ENCODE data around the gene CYP8B1.

CYP8B1 gene

DNA sequence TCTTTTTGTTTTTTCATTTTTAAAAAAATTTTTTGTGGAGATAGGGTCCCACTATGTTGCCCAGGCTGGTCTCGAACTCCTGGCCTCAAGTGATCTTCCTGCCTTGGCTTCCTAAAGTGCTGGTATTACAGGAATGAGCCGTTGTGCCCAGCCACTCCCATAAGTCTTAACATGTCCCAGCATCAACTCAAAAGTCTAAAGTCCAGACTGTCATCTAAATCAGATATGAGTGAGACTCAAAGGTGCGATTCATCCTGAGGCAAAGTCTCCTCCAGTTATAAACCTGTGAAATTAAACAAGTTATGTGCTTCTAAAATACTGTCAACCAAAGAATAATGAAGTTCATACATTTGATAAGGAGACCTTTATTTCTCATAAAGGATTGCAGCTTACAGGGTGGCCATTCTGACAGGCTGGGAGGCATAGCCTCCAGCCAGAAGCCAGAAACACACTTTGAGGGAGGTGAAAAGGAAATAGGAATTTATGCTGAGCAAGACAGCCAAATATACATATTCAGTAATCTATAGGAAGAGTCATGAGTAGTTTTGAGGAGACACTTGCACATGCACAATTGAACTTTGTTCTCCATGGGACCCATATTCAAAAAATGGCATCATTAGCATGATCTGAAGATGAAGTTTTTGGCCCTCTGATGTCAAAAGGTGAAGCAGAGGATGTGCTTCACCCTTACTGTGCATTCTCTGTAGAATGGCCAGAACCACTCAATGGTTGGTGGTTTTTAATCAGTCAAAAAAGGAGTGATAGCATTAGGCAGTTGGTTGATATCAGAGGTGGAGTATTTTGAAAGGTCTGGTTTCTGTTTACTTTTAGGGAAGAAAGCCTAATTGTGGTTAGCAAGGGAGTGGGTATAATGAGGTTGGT lies 19.3 kb upstream of the CYP8B1 start (continued):
- TF ChIP-seq HOXA7 (CRISPR knock-in tag; IDR thresholded peaks at IDR 0.05; ENCODE audit: borderline replicate concordance): no peak
- TF ChIP-seq ZNF555 (tag by site-specific recombination; conservative IDR thresholded peaks at IDR 0.05): no peak
- TF ChIP-seq ZNF48 (tag by site-specific recombination; IDR thresholded peaks at IDR 0.05): no peak
- peak; percentile 86 for TF ChIP-seq WT1 (tag by site-specific recombination; IDR thresholded peaks at IDR 0.05)
- TF ChIP-seq, protein P1, sequence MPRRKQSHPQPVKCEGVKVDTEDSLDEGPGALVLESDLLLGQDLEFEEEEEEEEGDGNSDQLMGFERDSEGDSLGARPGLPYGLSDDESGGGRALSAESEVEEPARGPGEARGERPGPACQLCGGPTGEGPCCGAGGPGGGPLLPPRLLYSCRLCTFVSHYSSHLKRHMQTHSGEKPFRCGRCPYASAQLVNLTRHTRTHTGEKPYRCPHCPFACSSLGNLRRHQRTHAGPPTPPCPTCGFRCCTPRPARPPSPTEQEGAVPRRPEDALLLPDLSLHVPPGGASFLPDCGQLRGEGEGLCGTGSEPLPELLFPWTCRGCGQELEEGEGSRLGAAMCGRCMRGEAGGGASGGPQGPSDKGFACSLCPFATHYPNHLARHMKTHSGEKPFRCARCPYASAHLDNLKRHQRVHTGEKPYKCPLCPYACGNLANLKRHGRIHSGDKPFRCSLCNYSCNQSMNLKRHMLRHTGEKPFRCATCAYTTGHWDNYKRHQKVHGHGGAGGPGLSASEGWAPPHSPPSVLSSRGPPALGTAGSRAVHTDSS (tag by site-specific recombination; IDR thresholded peaks at IDR 0.05): no peak
- TF ChIP-seq, protein P2, sequence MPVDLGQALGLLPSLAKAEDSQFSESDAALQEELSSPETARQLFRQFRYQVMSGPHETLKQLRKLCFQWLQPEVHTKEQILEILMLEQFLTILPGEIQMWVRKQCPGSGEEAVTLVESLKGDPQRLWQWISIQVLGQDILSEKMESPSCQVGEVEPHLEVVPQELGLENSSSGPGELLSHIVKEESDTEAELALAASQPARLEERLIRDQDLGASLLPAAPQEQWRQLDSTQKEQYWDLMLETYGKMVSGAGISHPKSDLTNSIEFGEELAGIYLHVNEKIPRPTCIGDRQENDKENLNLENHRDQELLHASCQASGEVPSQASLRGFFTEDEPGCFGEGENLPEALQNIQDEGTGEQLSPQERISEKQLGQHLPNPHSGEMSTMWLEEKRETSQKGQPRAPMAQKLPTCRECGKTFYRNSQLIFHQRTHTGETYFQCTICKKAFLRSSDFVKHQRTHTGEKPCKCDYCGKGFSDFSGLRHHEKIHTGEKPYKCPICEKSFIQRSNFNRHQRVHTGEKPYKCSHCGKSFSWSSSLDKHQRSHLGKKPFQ (tag by site-specific recombination; IDR thresholded peaks at IDR 0.05): no peak
- no peak for TF ChIP-seq MZF1 (tag by site-specific recombination; IDR thresholded peaks at IDR 0.05; ENCODE audit: borderline replicate concordance)
- TF ChIP-seq, protein P3, sequence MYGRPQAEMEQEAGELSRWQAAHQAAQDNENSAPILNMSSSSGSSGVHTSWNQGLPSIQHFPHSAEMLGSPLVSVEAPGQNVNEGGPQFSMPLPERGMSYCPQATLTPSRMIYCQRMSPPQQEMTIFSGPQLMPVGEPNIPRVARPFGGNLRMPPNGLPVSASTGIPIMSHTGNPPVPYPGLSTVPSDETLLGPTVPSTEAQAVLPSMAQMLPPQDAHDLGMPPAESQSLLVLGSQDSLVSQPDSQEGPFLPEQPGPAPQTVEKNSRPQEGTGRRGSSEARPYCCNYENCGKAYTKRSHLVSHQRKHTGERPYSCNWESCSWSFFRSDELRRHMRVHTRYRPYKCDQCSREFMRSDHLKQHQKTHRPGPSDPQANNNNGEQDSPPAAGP (tag by site-specific recombination; IDR thresholded peaks at IDR 0.05): peak; percentile 95
- TF ChIP-seq ZNF660 (tag by site-specific recombination; IDR thresholded peaks at IDR 0.05): no peak
- no peak for TF ChIP-seq SCRT1 (tag by site-specific recombination; IDR thresholded peaks at IDR 0.05; ENCODE audit: borderline replicate concordance)
- TF ChIP-seq, protein P4, sequence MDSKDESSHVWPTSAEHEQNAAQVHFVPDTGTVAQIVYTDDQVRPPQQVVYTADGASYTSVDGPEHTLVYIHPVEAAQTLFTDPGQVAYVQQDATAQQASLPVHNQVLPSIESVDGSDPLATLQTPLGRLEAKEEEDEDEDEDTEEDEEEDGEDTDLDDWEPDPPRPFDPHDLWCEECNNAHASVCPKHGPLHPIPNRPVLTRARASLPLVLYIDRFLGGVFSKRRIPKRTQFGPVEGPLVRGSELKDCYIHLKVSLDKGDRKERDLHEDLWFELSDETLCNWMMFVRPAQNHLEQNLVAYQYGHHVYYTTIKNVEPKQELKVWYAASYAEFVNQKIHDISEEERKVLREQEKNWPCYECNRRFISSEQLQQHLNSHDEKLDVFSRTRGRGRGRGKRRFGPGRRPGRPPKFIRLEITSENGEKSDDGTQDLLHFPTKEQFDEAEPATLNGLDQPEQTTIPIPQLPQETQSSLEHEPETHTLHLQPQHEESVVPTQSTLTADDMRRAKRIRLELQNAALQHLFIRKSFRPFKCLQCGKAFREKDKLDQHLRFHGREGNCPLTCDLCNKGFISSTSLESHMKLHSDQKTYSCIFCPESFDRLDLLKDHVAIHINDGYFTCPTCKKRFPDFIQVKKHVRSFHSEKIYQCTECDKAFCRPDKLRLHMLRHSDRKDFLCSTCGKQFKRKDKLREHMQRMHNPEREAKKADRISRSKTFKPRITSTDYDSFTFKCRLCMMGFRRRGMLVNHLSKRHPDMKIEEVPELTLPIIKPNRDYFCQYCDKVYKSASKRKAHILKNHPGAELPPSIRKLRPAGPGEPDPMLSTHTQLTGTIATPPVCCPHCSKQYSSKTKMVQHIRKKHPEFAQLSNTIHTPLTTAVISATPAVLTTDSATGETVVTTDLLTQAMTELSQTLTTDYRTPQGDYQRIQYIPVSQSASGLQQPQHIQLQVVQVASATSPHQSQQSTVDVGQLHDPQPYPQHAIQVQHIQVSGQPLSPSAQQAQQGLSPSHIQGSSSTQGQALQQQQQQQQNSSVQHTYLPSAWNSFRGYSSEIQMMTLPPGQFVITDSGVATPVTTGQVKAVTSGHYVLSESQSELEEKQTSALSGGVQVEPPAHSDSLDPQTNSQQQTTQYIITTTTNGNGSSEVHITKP (tag by site-specific recombination; IDR thresholded peaks at IDR 0.05): peak; percentile 93
- no peak for TF ChIP-seq TRIM28 (IDR thresholded peaks at IDR 0.05; ENCODE audit: borderline replicate concordance, low read length)
- no peak for TF ChIP-seq ZNF76 (tag by site-specific recombination; IDR thresholded peaks at IDR 0.05; ENCODE audit: borderline replicate concordance, low read depth)
- no peak for TF ChIP-seq BCL6B (tag by site-specific recombination; IDR thresholded peaks at IDR 0.05)

- ChIA-PET POLR2A (no interaction called here), CTCF (interaction anchor here (0.6 kb wide), 1 partner anchor 61 kb away, joined by 3 read pairs; no protein-coding TSS in a partner anchor)
- H3K27ac ChIP-seq (ENCODE audit: extremely low read depth, low read depth, low read length): no peak overlapping the region
- no peaks in the 10 kb centered on the region for H3K4me1 ChIP-seq (ENCODE audit: control insufficient read depth, insufficient read depth, low read length)
- H3K4me3 ChIP-seq (ENCODE audit: low read depth, low read length): no peak overlapping the region
- no peaks in the 10 kb centered on the region for H3K9me3 ChIP-seq (ENCODE audit: control insufficient read depth, insufficient read depth, low read depth, low read length)
- no peaks in the 10 kb centered on the region for H3K36me3 ChIP-seq (ENCODE audit: control insufficient read depth in 2 of 2, insufficient read depth in 1 of 2, low read length in 2 of 2)
- TF ChIP-seq ZNF114 (tag by site-specific recombination; IDR thresholded peaks at IDR 0.05): no peak
- no peak for TF ChIP-seq ZNF488 (tag by site-specific recombination; IDR thresholded peaks at IDR 0.05)
- no peak for TF ChIP-seq KLF10 (tag by site-specific recombination; IDR thresholded peaks at IDR 0.05)
- no peak for TF ChIP-seq ZFP41 (tag by site-specific recombination; IDR thresholded peaks at IDR 0.05; ENCODE audit: borderline replicate concordance)
- TF ChIP-seq KLF16 (tag by site-specific recombination; IDR thresholded peaks at IDR 0.05): no peak
- TF ChIP-seq ZNF776 (tag by site-specific recombination; IDR thresholded peaks at IDR 0.05; ENCODE audit: borderline replicate concordance): no peak
- no peak for TF ChIP-seq ZNF423 (tag by site-specific recombination; IDR thresholded peaks at IDR 0.05)
- TF ChIP-seq, protein P5, sequence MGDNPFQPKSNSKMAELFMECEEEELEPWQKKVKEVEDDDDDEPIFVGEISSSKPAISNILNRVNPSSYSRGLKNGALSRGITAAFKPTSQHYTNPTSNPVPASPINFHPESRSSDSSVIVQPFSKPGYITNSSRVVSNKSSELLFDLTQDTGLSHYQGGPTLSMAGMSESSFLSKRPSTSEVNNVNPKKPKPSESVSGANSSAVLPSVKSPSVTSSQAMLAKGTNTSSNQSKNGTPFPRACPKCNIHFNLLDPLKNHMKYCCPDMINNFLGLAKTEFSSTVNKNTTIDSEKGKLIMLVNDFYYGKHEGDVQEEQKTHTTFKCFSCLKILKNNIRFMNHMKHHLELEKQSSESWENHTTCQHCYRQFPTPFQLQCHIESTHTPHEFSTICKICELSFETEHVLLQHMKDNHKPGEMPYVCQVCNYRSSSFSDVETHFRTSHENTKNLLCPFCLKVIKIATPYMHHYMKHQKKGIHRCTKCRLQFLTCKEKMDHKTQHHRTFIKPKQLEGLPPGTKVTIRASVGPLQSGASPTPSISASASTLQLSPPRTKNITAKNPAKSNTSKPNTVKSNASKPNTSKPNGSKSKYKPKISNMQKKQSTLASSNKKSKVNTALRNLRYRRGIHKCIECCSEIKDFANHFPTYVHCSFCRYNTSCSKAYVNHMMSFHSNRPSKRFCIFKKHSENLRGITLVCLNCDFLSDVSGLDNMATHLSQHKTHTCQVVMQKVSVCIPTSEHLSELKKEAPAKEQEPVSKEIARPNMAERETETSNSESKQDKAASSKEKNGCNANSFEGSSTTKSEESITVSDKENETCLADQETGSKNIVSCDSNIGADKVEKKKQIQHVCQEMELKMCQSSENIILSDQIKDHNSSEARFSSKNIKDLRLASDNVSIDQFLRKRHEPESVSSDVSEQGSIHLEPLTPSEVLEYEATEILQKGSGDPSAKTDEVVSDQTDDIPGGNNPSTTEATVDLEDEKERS (tag by site-specific recombination; IDR thresholded peaks at IDR 0.05): no peak
Observed at GRCh38 chr3:42892807-42893206, 17.1 kb upstream of the CYP8B1 start.
